Measurements from ENCODE around the gene MGAT5. TPM values are rescaled to one million over a fixed set of nuclear protein-coding genes. Genes with fewer than 3 reads are reported as not detected.
A peak's percentile ranks its signal among the peaks of the same experiment; 100 is the strongest.

Gene MGAT5
- total RNA-seq, 1 donor from 2014 or later: 98.7 TPM

GRCh38 chr2:134287323-134287722, 33.5 kb downstream of the MGAT5 start:
- no peaks in the 10 kb centered on the region for H3K9me3 ChIP-seq (replicated peaks)
- no peak overlapping the region for H3K4me3 ChIP-seq
- DNase-seq: no peak
- no peaks in the 10 kb centered on the region for H3K36me3 ChIP-seq
- intact Hi-C loops (cut with micrococcal nuclease): no loop called here
- H3K27ac ChIP-seq (replicated peaks): peak overlapping the region; percentile 16
- no peak for TF ChIP-seq CTCF (IDR thresholded peaks at IDR 0.05; ENCODE audit: borderline replicate concordance)
- H3K4me1 ChIP-seq: peaks cover 68% of the 10 kb centered on the region
- H3K27me3 ChIP-seq (ENCODE audit: low read depth): no peaks in the 10 kb centered on the region

- no peak for TF ChIP-seq CTCF (IDR thresholded peaks at IDR 0.05; ENCODE audit: borderline replicate concordance)
- H3K4me3 ChIP-seq: no peak overlapping the region
- no peak for DNase-seq
- intact Hi-C loops (cut with micrococcal nuclease): no loop called here
- H3K36me3 ChIP-seq: no peaks in the 10 kb centered on the region
- H3K27me3 ChIP-seq (ENCODE audit: low read depth): no peaks in the 10 kb centered on the region
- peaks cover 69% of the 10 kb centered on the region for H3K4me1 ChIP-seq
- H3K27ac ChIP-seq (replicated peaks): no peak overlapping the region
- no peaks in the 10 kb centered on the region for H3K9me3 ChIP-seq (replicated peaks)
Measured at GRCh38 chr2:134288814-134289213, 34.9 kb downstream of the MGAT5 start.

GRCh38 chr2:134289225-134289624, 35.4 kb downstream of the MGAT5 start:
- Histone ChIP-seq H3K27ac (replicated peaks) (no peak overlapping the region), H3K9me3 (replicated peaks) (no peaks in the 10 kb centered on the region), H3K4me3 (no peak overlapping the region), H3K36me3 (no peaks in the 10 kb centered on the region), H3K27me3 (ENCODE audit: low read depth) (no peaks in the 10 kb centered on the region), H3K4me1 (peaks cover 71% of the 10 kb centered on the region)
- TF ChIP-seq CTCF (IDR thresholded peaks at IDR 0.05; ENCODE audit: borderline replicate concordance): no peak
- DNase-seq: no peak
- intact Hi-C loops (cut with micrococcal nuclease): no loop called here

GRCh38 chr2:134290358-134290757, 36.5 kb downstream of the MGAT5 start:
- Histone ChIP-seq H3K36me3 (no peaks in the 10 kb centered on the region), H3K4me1 (peaks cover 82% of the 10 kb centered on the region), H3K27ac (replicated peaks) (no peak overlapping the region), H3K9me3 (replicated peaks) (no peaks in the 10 kb centered on the region), H3K27me3 (ENCODE audit: low read depth) (no peaks in the 10 kb centered on the region), H3K4me3 (no peak overlapping the region)
- intact Hi-C loops (cut with micrococcal nuclease): no loop called here
- no peak for DNase-seq
- no peak for TF ChIP-seq CTCF (IDR thresholded peaks at IDR 0.05; ENCODE audit: borderline replicate concordance)

GRCh38 chr2:134292514-134292913, 38.6 kb downstream of the MGAT5 start:
- no peaks in the 10 kb centered on the region for H3K27me3 ChIP-seq (ENCODE audit: low read depth)
- no peaks in the 10 kb centered on the region for H3K9me3 ChIP-seq (replicated peaks)
- H3K36me3 ChIP-seq: no peaks in the 10 kb centered on the region
- TF ChIP-seq CTCF (IDR thresholded peaks at IDR 0.05; ENCODE audit: borderline replicate concordance): no peak
- H3K4me1 ChIP-seq: peaks cover 83% of the 10 kb centered on the region
- no peak overlapping the region for H3K27ac ChIP-seq (replicated peaks)
- DNase-seq: no peak
- intact Hi-C loops (cut with micrococcal nuclease): no loop called here
- H3K4me3 ChIP-seq: no peak overlapping the region

All from left ventricle myocardium inferior (tissue), 1 donor.